HL-60 (cell line): Measurements from ENCODE around the gene PAPPA.

Source experiments
- POLR2AphosphoS5 ChIP-seq: IDR thresholded peaks from 2 replicates; pipeline ENCODE4 v1.6.1; 2012; ENCODE audit warnings: low read depth
- TF ChIP-seq, protein P1 (sequence below): IDR thresholded peaks from one replicate; pipeline ENCODE4 v1.5.1; 2011; ENCODE audit warnings: low read length, control low read depth, inconsistent platforms; ENCODE audit not compliant: insufficient read depth

- TF ChIP-seq, protein P1, sequence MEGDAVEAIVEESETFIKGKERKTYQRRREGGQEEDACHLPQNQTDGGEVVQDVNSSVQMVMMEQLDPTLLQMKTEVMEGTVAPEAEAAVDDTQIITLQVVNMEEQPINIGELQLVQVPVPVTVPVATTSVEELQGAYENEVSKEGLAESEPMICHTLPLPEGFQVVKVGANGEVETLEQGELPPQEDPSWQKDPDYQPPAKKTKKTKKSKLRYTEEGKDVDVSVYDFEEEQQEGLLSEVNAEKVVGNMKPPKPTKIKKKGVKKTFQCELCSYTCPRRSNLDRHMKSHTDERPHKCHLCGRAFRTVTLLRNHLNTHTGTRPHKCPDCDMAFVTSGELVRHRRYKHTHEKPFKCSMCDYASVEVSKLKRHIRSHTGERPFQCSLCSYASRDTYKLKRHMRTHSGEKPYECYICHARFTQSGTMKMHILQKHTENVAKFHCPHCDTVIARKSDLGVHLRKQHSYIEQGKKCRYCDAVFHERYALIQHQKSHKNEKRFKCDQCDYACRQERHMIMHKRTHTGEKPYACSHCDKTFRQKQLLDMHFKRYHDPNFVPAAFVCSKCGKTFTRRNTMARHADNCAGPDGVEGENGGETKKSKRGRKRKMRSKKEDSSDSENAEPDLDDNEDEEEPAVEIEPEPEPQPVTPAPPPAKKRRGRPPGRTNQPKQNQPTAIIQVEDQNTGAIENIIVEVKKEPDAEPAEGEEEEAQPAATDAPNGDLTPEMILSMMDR: no peak
- TF ChIP-seq POLR2AphosphoS5: no peak
Measured at GRCh38 chr9:116284518-116284917, 130.9 kb downstream of the PAPPA start.
